ENCODE measurements around the gene SMIM22. TPM values are rescaled to one million over a fixed set of nuclear protein-coding genes. Genes with fewer than 3 reads are reported as not detected.

Gene SMIM22
- total RNA-seq, 6 experiments from 2014 or later, result not detected

DNA sequence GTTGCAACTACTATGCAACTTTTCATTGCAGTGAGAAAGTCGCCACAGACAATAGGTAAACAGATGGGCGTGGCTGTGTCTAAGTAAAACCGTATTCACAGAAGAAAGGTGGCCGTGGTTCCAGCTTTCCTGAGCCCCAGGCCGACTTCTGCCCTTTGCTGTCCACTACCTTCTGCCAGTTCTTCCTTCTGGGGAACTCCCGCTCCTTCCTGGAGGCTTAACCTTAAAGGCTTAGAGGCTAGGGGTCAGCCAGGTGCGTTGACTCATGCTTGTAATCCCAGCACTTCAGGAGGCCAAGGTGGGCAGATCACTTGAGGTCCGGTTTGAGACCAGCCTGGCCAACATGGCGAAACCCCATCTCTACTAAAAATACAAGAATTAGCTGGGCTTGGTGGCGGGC is 4.9 kb upstream of the SMIM22 start:
- no peaks in the 10 kb centered on the region for H3K9me3 Mint-ChIP-seq
- no peaks in the 10 kb centered on the region for H3K4me1 Mint-ChIP-seq (ENCODE audit: low read depth)
- TF ChIP-seq, protein P1, sequence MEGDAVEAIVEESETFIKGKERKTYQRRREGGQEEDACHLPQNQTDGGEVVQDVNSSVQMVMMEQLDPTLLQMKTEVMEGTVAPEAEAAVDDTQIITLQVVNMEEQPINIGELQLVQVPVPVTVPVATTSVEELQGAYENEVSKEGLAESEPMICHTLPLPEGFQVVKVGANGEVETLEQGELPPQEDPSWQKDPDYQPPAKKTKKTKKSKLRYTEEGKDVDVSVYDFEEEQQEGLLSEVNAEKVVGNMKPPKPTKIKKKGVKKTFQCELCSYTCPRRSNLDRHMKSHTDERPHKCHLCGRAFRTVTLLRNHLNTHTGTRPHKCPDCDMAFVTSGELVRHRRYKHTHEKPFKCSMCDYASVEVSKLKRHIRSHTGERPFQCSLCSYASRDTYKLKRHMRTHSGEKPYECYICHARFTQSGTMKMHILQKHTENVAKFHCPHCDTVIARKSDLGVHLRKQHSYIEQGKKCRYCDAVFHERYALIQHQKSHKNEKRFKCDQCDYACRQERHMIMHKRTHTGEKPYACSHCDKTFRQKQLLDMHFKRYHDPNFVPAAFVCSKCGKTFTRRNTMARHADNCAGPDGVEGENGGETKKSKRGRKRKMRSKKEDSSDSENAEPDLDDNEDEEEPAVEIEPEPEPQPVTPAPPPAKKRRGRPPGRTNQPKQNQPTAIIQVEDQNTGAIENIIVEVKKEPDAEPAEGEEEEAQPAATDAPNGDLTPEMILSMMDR (IDR thresholded peaks at IDR 0.05), result no peak
- no peak for DNase-seq
- H3K36me3 Mint-ChIP-seq (ENCODE audit: low read depth), result no peaks in the 10 kb centered on the region
- no peak overlapping the region for H3K27ac Mint-ChIP-seq
- H3K4me3 Mint-ChIP-seq, result no peak overlapping the region
- no peaks in the 10 kb centered on the region for H3K27me3 Mint-ChIP-seq (ENCODE audit: insufficient read depth)

GRCh38 chr16:4790871-4791270 is 4.3 kb upstream of the SMIM22 start:
- H3K27ac Mint-ChIP-seq, result no peak overlapping the region
- H3K4me1 Mint-ChIP-seq (ENCODE audit: low read depth), result no peaks in the 10 kb centered on the region
- no peaks in the 10 kb centered on the region for H3K36me3 Mint-ChIP-seq (ENCODE audit: low read depth)
- DNase-seq, result no peak
- H3K4me3 Mint-ChIP-seq, result no peak overlapping the region
- H3K27me3 Mint-ChIP-seq (ENCODE audit: insufficient read depth), result no peaks in the 10 kb centered on the region
- TF ChIP-seq, protein P1 (IDR thresholded peaks at IDR 0.05), result no peak
- H3K9me3 Mint-ChIP-seq, result no peaks in the 10 kb centered on the region

DNA sequence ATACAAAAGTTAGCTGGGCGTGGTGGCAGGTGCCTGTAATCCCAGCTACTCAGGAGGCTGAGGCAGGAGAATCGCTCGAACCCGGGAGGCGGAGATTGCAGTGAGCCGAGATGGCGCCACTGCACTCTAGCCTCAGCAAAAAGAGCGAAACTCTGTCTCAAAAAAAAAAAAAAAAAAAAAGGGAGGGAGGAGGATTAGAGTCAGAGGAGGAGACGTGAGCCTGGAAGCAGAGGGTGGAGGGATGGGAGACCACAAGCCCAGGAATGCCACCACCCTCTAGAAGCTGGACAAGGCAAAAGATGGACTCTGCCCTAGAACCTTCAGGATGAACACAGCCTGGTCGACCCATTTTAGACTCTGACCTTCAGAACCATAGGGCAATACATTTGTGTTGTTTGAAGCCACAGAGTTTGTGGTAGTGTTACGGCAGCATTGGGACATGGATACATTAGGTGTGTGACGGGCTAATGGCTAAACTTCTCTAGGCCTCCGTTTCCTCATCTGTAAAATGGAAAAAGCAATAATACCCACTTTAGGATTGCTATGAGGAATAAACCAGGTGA is 2.1 kb upstream of the SMIM22 start:
- no peaks in the 10 kb centered on the region for H3K36me3 Mint-ChIP-seq (ENCODE audit: low read depth)
- H3K27me3 Mint-ChIP-seq (ENCODE audit: insufficient read depth), result no peaks in the 10 kb centered on the region
- no peak for DNase-seq
- H3K4me3 Mint-ChIP-seq, result no peak overlapping the region
- no peaks in the 10 kb centered on the region for H3K9me3 Mint-ChIP-seq
- TF ChIP-seq, protein P1 (IDR thresholded peaks at IDR 0.05), result no peak
- no peak overlapping the region for H3K27ac Mint-ChIP-seq
- H3K4me1 Mint-ChIP-seq (ENCODE audit: low read depth), result no peaks in the 10 kb centered on the region

GRCh38 chr16:4795828-4796572 is 831 bp downstream of the SMIM22 start:
- Mint-ChIP-seq H3K36me3 (ENCODE audit: low read depth) (no peaks in the 10 kb centered on the region), H3K4me1 (ENCODE audit: low read depth) (no peaks in the 10 kb centered on the region), H3K27ac (no peak overlapping the region), H3K27me3 (ENCODE audit: insufficient read depth) (no peaks in the 10 kb centered on the region), H3K4me3 (no peak overlapping the region), H3K9me3 (no peaks in the 10 kb centered on the region)
- no peak for DNase-seq
- TF ChIP-seq, protein P1 (IDR thresholded peaks at IDR 0.05), result no peak

DNA sequence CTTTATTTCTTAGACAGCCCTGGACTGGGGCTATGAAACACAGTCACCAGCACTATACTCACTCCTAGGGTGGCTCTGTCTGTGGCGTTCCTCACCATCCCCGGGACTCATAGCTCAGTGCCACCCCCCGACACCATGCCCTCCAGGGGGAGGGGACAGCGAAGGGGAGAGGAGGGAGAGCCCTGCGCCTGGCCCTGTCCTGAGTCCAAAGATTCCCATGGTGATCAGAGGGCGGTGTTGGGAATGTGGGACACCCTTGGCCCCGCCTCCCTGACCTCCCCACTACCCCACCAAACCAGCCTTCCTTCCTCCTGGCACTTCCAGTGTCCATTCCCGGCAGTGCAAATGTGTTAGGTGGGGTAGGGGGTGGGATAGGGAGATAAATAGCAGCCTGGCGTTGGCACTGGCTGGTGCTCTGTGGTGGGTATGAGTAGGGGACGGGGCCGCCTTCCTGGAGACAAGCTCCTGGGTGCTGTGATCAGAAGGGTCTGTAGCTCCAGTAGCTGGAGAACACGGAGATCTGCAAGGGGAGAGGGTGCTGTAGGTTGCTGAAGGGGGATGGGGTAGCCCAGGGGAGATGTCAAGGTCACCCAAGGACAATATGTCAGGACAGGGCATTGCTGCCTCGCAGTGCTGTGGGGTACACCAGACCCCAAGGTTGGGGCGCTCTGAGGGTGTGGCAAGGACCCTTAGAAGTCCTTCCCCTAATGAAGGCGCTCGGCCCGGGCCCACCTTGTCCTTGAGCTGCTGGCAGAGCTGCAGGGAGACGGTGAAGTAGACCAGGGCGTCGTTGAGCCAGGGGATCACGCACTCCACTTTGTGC is 2.0 kb downstream of the SMIM22 start:
- no peak for DNase-seq
- Mint-ChIP-seq H3K4me1 (ENCODE audit: low read depth) (no peaks in the 10 kb centered on the region), H3K27me3 (ENCODE audit: insufficient read depth) (no peaks in the 10 kb centered on the region), H3K9me3 (no peaks in the 10 kb centered on the region), H3K36me3 (ENCODE audit: low read depth) (no peaks in the 10 kb centered on the region), H3K4me3 (no peak overlapping the region), H3K27ac (no peak overlapping the region)
- TF ChIP-seq, protein P1 (IDR thresholded peaks at IDR 0.05), result no peak

Measured in HFFc6 (cell line).